ENCODE results near the gene NBPF3. TPM values are rescaled to one million over a fixed set of nuclear protein-coding genes. Genes with fewer than 3 reads are reported as not detected.

NBPF3 gene
- polyA plus RNA-seq, 2 of the 4 experiments (the other 2 are of a cell fraction), result 7.4 to 8.5 TPM

GRCh38 chr1:21510885-21511578 lies 71.1 kb downstream of the NBPF3 start:
- H3K4me2 ChIP-seq, result no peak overlapping the region
- FAIRE-seq, result no peak
- peak in 1 of 2 experiments; percentile 55; a peak in 2 of 6 replicates for ATAC-seq
- no peak overlapping the region for H3K4me3 ChIP-seq
- peak in 1 of 2 experiments; percentile 32 for DNase-seq (ENCODE audit: low read depth in 1 of 2, low spot score in 1 of 2)
- ChIA-PET CTCF (interaction anchor here (0.8 to 10.3 kb wide), 8 partner anchors 11 to 148 kb away, joined by 3 to 60 read pairs (median 6); no protein-coding TSS in a partner anchor), POLR2A (no interaction called here)
- no peaks in the 10 kb centered on the region for H3K4me1 ChIP-seq
- TF ChIP-seq SMC3 (IDR thresholded peaks at IDR 0.05) (no peak), USF2 (IDR thresholded peaks at IDR 0.05) (no peak), FOXS1 (CRISPR knock-in tag; IDR thresholded peaks at IDR 0.05) (no peak), BCL3 (IDR thresholded peaks at IDR 0.05) (no peak), RARB (CRISPR knock-in tag; IDR thresholded peaks at IDR 0.05) (no peak), TFCP2L1 (CRISPR knock-in tag; IDR thresholded peaks at IDR 0.05) (no peak), RAD21 (conservative IDR thresholded peaks at IDR 0.05 in 1 of 2, IDR thresholded peaks at IDR 0.05 in 1 of 2) (peak in 1 of 2 experiments; percentile 29; a peak in 1 of 5 replicates), KDM5A (IDR thresholded peaks at IDR 0.05) (no peak), NR3C1 (IDR thresholded peaks at IDR 0.05) (no peak)
- no peaks in the 10 kb centered on the region for H3K9me3 ChIP-seq
- 78% methylated on average over 9 of the region's 9 CpGs for WGBS (ENCODE audit: missing lambda C conversion rate)
- H3K27ac ChIP-seq, result no peak overlapping the region

- Histone ChIP-seq H3K4me1 (no peaks in the 10 kb centered on the region), H3K9me3 (no peaks in the 10 kb centered on the region), H3K4me3 (no peak overlapping the region), H3K27ac (no peak overlapping the region), H3K4me2 (no peak overlapping the region)
- no peak for FAIRE-seq
- ChIA-PET POLR2A (no interaction called here), CTCF (interaction anchor here (1.0 to 10.3 kb wide), 7 partner anchors 24 to 148 kb away, joined by 3 to 60 read pairs (median 6); no protein-coding TSS in a partner anchor)
- TF ChIP-seq FOXS1 (CRISPR knock-in tag; IDR thresholded peaks at IDR 0.05) (no peak), NPAS2 (CRISPR knock-in tag; IDR thresholded peaks at IDR 0.05; ENCODE audit: borderline replicate concordance) (no peak), FOSL2 (IDR thresholded peaks at IDR 0.05) (no peak), FOSL2 (CRISPR knock-in tag; IDR thresholded peaks at IDR 0.05) (no peak), POLR2A (IDR thresholded peaks at IDR 0.05; ENCODE audit: low read length) (no peak), EHF (CRISPR knock-in tag; IDR thresholded peaks at IDR 0.05) (no peak), EP300 (IDR thresholded peaks at IDR 0.05) (no peak), RAD21 (conservative IDR thresholded peaks at IDR 0.05 in 1 of 2, IDR thresholded peaks at IDR 0.05 in 1 of 2) (no peak), CHD4 (IDR thresholded peaks at IDR 0.05; ENCODE audit: borderline replicate concordance) (no peak), SREBF2 (IDR thresholded peaks at IDR 0.05) (no peak), CBX8 (IDR thresholded peaks at IDR 0.05) (no peak), NFE2L2 (conservative IDR thresholded peaks at IDR 0.05; ENCODE audit: low read length) (no peak), USF2 (IDR thresholded peaks at IDR 0.05) (no peak), RNF2 (IDR thresholded peaks at IDR 0.05; ENCODE audit: borderline replicate concordance, low read depth) (no peak), JUNB (IDR thresholded peaks at IDR 0.05) (no peak), HDAC2 (IDR thresholded peaks at IDR 0.05) (no peak), TP53 (CRISPR knock-in tag; IDR thresholded peaks at IDR 0.05) (no peak)
- no peak for DNase-seq (ENCODE audit: low read depth in 1 of 2, low spot score in 1 of 2)
- ATAC-seq, result no peak
- 67% methylated on average over 11 of the region's 11 CpGs for WGBS (ENCODE audit: missing lambda C conversion rate)
These were observed 71.9 kb downstream of the NBPF3 start for GRCh38 chr1:21511579-21512522.

All from A549 (cell line).